Loucy (cell line): ENCODE measurements around the gene EIF2S3B.
"Not testable (repeated sequence)": the region's sequence is repeated elsewhere in the genome, so short reads cannot be mapped to it uniquely, and the experiment has no call there.

Source experiments
- EZH2phosphoT487 ChIP-seq: fragments of 200-600 bp; IDR thresholded peaks from 2 replicates; pipeline ENCODE4 v1.6.1; 2018; ENCODE audit warnings: antibody characterized with exemption, mild to moderate bottlenecking, moderate library complexity, borderline replicate concordance
- TF ChIP-seq, protein P1 (sequence below): fragments of 200-600 bp; sonication (generic); conservative IDR thresholded peaks from 2 replicates; pipeline ENCODE4 v1.5.1; 2014; ENCODE audit warnings: mild to moderate bottlenecking, antibody characterized with exemption, low read length

DNA sequence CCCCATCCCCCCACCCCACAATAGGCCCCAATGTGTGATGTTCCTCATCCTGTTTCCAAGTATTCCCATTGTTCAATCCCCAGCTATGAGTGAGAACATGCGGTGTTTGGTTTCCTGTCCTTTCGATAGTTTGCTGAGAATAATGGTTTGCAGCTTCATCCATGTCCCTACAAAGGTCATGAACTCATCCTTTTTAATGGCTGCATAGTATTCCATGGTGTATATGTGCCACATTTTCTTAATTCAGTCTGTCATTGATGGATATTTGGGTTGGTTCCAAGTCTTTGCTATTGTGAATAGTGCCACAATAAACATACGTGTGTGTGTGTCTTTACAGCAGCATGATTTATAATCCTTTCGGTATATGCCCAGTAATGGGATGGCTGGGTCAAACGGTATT is 32.9 kb upstream of the EIF2S3B start:
- TF ChIP-seq, protein P1, sequence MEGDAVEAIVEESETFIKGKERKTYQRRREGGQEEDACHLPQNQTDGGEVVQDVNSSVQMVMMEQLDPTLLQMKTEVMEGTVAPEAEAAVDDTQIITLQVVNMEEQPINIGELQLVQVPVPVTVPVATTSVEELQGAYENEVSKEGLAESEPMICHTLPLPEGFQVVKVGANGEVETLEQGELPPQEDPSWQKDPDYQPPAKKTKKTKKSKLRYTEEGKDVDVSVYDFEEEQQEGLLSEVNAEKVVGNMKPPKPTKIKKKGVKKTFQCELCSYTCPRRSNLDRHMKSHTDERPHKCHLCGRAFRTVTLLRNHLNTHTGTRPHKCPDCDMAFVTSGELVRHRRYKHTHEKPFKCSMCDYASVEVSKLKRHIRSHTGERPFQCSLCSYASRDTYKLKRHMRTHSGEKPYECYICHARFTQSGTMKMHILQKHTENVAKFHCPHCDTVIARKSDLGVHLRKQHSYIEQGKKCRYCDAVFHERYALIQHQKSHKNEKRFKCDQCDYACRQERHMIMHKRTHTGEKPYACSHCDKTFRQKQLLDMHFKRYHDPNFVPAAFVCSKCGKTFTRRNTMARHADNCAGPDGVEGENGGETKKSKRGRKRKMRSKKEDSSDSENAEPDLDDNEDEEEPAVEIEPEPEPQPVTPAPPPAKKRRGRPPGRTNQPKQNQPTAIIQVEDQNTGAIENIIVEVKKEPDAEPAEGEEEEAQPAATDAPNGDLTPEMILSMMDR: not testable (repeated sequence)
- TF ChIP-seq EZH2phosphoT487: not testable (repeated sequence)
